GM12801 (cell line): ENCODE measurements around the gene TTC39A.

Experiments used
- CTCF ChIP-seq: IDR thresholded peaks from one replicate; pipeline ENCODE4 v1.5.1; 2011; ENCODE audit warnings: control low read depth; ENCODE audit not compliant: insufficient read length; ENCODE audit errors: extremely low read depth

TTC39A gene

DNA sequence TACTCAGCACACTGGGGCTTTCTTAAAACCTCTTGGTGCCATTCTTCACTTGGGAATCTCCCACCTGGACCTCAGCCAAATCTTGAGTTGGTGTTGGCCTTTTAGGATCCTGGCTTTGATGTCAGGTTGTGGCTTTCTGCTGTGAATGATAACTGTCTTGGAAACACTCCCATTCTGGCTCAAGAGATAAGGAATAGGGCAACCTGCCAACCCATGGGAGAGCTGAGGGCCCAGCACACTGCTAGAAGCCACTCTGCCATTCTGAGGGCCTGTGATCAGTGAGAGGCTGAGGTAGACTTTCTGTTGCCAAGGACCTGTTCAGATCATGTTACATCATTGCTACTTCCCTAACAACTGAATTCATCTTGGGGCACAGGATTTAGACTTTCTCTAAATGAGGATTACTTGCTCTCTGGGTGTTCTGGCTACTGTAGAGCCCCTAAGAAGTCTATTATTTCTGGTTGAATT is 45.8 kb downstream of the TTC39A start:
- TF ChIP-seq CTCF: no peak

DNA sequence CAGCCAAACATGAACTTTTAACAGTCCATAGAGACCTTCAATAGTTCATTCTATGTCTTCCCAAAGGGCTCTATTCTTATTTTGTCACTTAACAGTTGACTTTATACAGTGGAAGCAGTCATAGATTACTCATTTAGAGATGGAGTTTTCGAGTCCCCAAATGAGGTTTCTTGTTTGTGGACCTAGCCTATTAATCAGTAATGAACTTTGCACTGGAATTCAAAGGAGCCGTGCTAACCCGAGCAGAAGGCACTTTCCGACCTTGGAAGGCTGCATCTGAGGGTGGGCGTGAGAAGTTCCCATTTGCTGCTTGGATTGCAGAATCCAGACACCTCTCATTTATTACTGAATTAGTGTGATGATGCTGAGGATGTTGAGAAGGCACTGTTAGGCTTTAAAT is 46.4 kb downstream of the TTC39A start:
- TF ChIP-seq CTCF: no peak

- TF ChIP-seq CTCF: no peak
Measured at GRCh38 chr1:51282605-51283004, 47.8 kb downstream of the TTC39A start.

DNA sequence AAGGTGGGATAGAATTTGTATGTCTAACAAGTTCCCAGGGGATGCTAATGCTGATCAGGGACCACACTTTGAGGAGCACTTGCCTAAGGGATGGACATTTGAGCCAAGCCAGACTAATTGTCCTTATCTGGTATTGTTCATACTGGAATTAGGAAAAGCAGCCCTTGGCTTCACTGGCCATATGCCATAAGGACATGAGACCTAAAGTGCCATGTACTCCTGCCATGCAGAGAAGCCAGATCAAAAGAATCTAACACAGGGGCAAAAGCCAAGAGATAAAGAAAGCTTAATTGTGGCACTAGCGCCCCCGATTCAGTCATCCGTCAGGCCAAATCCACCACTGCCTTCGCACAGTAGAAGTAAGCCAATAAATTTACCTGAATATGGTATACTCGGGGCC is 48.6 kb downstream of the TTC39A start:
- TF ChIP-seq CTCF: no peak

GRCh38 chr1:51280321-51280978 is 49.9 kb downstream of the TTC39A start:
- TF ChIP-seq CTCF: no peak

GRCh38 chr1:51276286-51276685 is 54.1 kb downstream of the TTC39A start:
- TF ChIP-seq CTCF: no peak

GRCh38 chr1:51274676-51275075 is 55.7 kb downstream of the TTC39A start:
- no peak for TF ChIP-seq CTCF
